ENCODE measurements around the gene PLIN4.

The PLIN4 gene

GRCh38 chr19:4523306-4524110 is 5.2 kb upstream of the PLIN4 start:
- peak; percentile 16 for DNase-seq

GRCh38 chr19:4522291-4523002 is 4.2 kb upstream of the PLIN4 start:
- no peak for DNase-seq

- DNase-seq: no peak
These were observed 3.6 kb upstream of the PLIN4 start for GRCh38 chr19:4521888-4522242.

- DNase-seq: no peak
These were observed 3.0 kb upstream of the PLIN4 start for GRCh38 chr19:4521170-4521887.

- no peak for DNase-seq
These were observed 1.4 kb upstream of the PLIN4 start for GRCh38 chr19:4519521-4520277.

GRCh38 chr19:4519172-4519496 is 848 bp upstream of the PLIN4 start:
- no peak for DNase-seq

GRCh38 chr19:4517451-4518057 is 732 bp downstream of the PLIN4 start:
- no peak for DNase-seq

GRCh38 chr19:4516939-4517300 is 1.4 kb downstream of the PLIN4 start:
- no peak for DNase-seq

GRCh38 chr19:4516199-4516938 is 1.9 kb downstream of the PLIN4 start:
- no peak for DNase-seq

GRCh38 chr19:4515732-4516131 is 2.6 kb downstream of the PLIN4 start:
- DNase-seq: no peak

GRCh38 chr19:4513248-4513647 is 5.0 kb downstream of the PLIN4 start:
- DNase-seq: no peak

- no peak for DNase-seq
These were observed 6.2 kb downstream of the PLIN4 start for GRCh38 chr19:4512070-4512469.

- DNase-seq: no peak
These were observed 6.8 kb downstream of the PLIN4 start for GRCh38 chr19:4511300-4512054.

- DNase-seq: no peak
These were observed 7.6 kb downstream of the PLIN4 start for GRCh38 chr19:4510435-4511255.

GRCh38 chr19:4508698-4509097 is 9.6 kb downstream of the PLIN4 start:
- DNase-seq: no peak

GRCh38 chr19:4507804-4508203 is 10.5 kb downstream of the PLIN4 start:
- DNase-seq: no peak

GRCh38 chr19:4507150-4507452 is 11.2 kb downstream of the PLIN4 start:
- no peak for DNase-seq

- no peak for DNase-seq
These were observed 11.7 kb downstream of the PLIN4 start for GRCh38 chr19:4506449-4507149.

- no peak for DNase-seq
These were observed 12.5 kb downstream of the PLIN4 start for GRCh38 chr19:4505570-4506448.
